ENCODE data around the gene LRRC75A. TPM values are rescaled to one million over a fixed set of nuclear protein-coding genes. Genes with fewer than 3 reads are reported as not detected.
A peak's percentile ranks its signal among the peaks of the same experiment; 100 is the strongest.

Gene LRRC75A
- total RNA-seq, 1 experiment from 2014 or later = 10.1 TPM

GRCh38 chr17:16437083-16437482 lies 54.9 kb downstream of the LRRC75A start:
- no peak overlapping the region for H3K18ac ChIP-seq (ENCODE audit: insufficient read length, low read depth, low read length)
- no peak overlapping the region for H4K5ac ChIP-seq (ENCODE audit: insufficient read length, low read depth, low read length)
- Mint-ChIP-seq H3K4me3 (peak overlapping the region; percentile 44 to 56), H3K27ac (peak overlapping the region; percentile 78 to 90 (median 81); a peak in 5 of 7 replicates), H3K9me3 (peaks cover 0 to 2% of the 10 kb centered on the region in 2 experiments; a peak in 1 of 5 replicates), H3K27me3 (ENCODE audit: low read depth) (peaks cover 2% of the 10 kb centered on the region), H3K36me3 (ENCODE audit: insufficient read depth in 1 of 3, low read depth in 3 of 3) (peaks cover 29 to 34% (median 33%) of the 10 kb centered on the region in 3 experiments), H3K4me1 (peaks cover 37 to 58% of the 10 kb centered on the region in 2 experiments)
- peaks cover 5% of the 10 kb centered on the region; the same call in 1 of the 2 replicates for H3K79me2 ChIP-seq (ENCODE audit: insufficient read depth, low read length)
- H2AK5ac ChIP-seq (ENCODE audit: insufficient read length, low read length) = no peak overlapping the region
- H3K4me1 ChIP-seq (ENCODE audit: insufficient read depth, low read length) = 0 out of 2 replicates have a peak, but pooled peaks cover 2% of the 10 kb centered on the region
- no peak overlapping the region for H3K9ac ChIP-seq (ENCODE audit: extremely low read depth, insufficient read length, low read length)
- peaks cover 9% of the 10 kb centered on the region for H3K23me2 ChIP-seq (ENCODE audit: insufficient read length, low read depth, low read length, poor library complexity, severe bottlenecking)
- no peak overlapping the region for H3K14ac ChIP-seq (ENCODE audit: insufficient read depth, low read length)
- no peak overlapping the region for H2BK120ac ChIP-seq (ENCODE audit: low read depth, low read length, poor library complexity, severe bottlenecking)
- H2BK20ac ChIP-seq (ENCODE audit: low read depth, low read length, poor library complexity, severe bottlenecking) = no peak overlapping the region
- H4K20me1 ChIP-seq (ENCODE audit: control insufficient read depth, insufficient read depth, insufficient read length) = no peaks in the 10 kb centered on the region
- no peak overlapping the region for H2AFZ ChIP-seq (ENCODE audit: low read length)
- H3K27ac ChIP-seq (ENCODE audit: insufficient read length, low read depth, low read length) = no peak overlapping the region
- no CpG with 5 or more reads among the region's 2 CpGs for WGBS (ENCODE audit: extremely low coverage, insufficient read length, low lambda C conversion rate)
- H2BK5ac ChIP-seq (ENCODE audit: insufficient read length, low read length) = no peak overlapping the region
- no peaks in the 10 kb centered on the region for H3K9me3 ChIP-seq (ENCODE audit: control insufficient read depth, low read depth, low read length)
- H4K91ac ChIP-seq (ENCODE audit: insufficient read length, low read depth, low read length) = no peak overlapping the region
- no peak overlapping the region for H3K4ac ChIP-seq (ENCODE audit: low read depth, low read length)
- no peak overlapping the region for H2BK15ac ChIP-seq (ENCODE audit: low read depth, low read length)
- no peak overlapping the region for H3K23ac ChIP-seq (ENCODE audit: insufficient read length, low read depth, low read length)
- peaks cover 9% of the 10 kb centered on the region for H3K79me1 ChIP-seq (ENCODE audit: insufficient read depth, low read depth, low read length, poor library complexity, severe bottlenecking)
- peak; percentile 33 for DNase-seq
- no peak overlapping the region for H2BK12ac ChIP-seq (ENCODE audit: insufficient read length, low read depth, low read length)
- no peak for TF ChIP-seq CTCF (conservative IDR thresholded peaks at IDR 0.05)
- H3K56ac ChIP-seq (ENCODE audit: insufficient read length, low read depth, low read length) = no peak overlapping the region
- H3K4me2 ChIP-seq (ENCODE audit: insufficient read depth, insufficient read length, low read length) = no peak overlapping the region
- no peaks in the 10 kb centered on the region for H3K27me3 ChIP-seq (ENCODE audit: insufficient read depth, low read length)
- H4K8ac ChIP-seq (replicated peaks; ENCODE audit: insufficient read length, low read depth, low read length) = no peak overlapping the region
- no peak overlapping the region for H3T11ph ChIP-seq (ENCODE audit: low read length)
